Activated T-cell treated with anti-CD3 and anti-CD28 coated beads, Interleukin-2, amount 50 U/mL, for 72 hours (primary cell): ENCODE measurements around the gene CKAP2. TPM values are rescaled to one million over a fixed set of nuclear protein-coding genes. Genes with fewer than 3 reads are reported as not detected.
"Not testable (repeated sequence)": the region's sequence is repeated elsewhere in the genome, so short reads cannot be mapped to it uniquely, and the experiment has no call there.

Source experiments
- ATAC-seq, 2 donors: fragments of 150-1000 bp; cut with Tn5 transposase; replicated peaks in 1 of 2; 2 replicates each; pipeline ENCODE4 v1.10.0; 2021; ENCODE audit warnings: moderate library complexity in 2 of 2, mild to moderate bottlenecking in 1 of 2
- DNase-seq, 2 donors: peaks; one replicate each; pipeline ENCODE4 v3.0.0; 2021 to 2022; ENCODE audit warnings: mixed read lengths in 1 of 2
- H3K27ac Mint-ChIP-seq: one replicate; pipeline ENCODE4 v1.8.0; 2022; ENCODE audit warnings: mild to moderate bottlenecking, moderate library complexity, mixed read lengths
- H3K27me3 Mint-ChIP-seq: one replicate; pipeline ENCODE4 v1.8.0; 2022; ENCODE audit warnings: low read depth, mixed read lengths
- H3K36me3 Mint-ChIP-seq, 2 donors: one replicate each; pipeline ENCODE4 v1.8.0; 2022; ENCODE audit warnings: mixed read lengths in 2 of 2, mild to moderate bottlenecking in 1 of 2; ENCODE audit not compliant: insufficient read depth in 2 of 2
- H3K4me1 Mint-ChIP-seq: one replicate; pipeline ENCODE4 v1.8.0; 2022; ENCODE audit warnings: low read depth, mixed read lengths
- H3K4me3 Mint-ChIP-seq, 2 donors: one replicate each; pipeline ENCODE4 v1.8.0; 2022; ENCODE audit warnings: mild to moderate bottlenecking in 2 of 2, mixed read lengths in 2 of 2, moderate library complexity in 2 of 2
- H3K9me3 Mint-ChIP-seq, 2 donors: one replicate each; pipeline ENCODE4 v1.8.0; 2022; ENCODE audit warnings: mixed read lengths in 2 of 2
- total RNA-seq, 2 donors: library from RNA; stranded (reverse); gene quantifications; one replicate each; pipeline ENCODE4 v1.2.3, GENCODE V29; 2022

The CKAP2 gene
- 10 to 100 TPM; 61.1 to 71.7 TPM for total RNA-seq

- peak within 1 kb of the TSS; percentile 86 for H3K27ac Mint-ChIP-seq
Measured at GRCh38 chr13:52454820-52455676, at the start of gene CKAP2. Gene CKAP2 (plus strand): TSS chr13:52455478. CDS start chr13:52455557, 79 bp downstream.

GRCh38 chr13:52405767-52406494 lies 49.3 kb upstream of the CKAP2 start, which contains the start of gene THSD1:
Gene THSD1 (minus strand): TSS chr13:52406172. CDS start chr13:52402600, 3,572 bp downstream.
- Mint-ChIP-seq H3K9me3 (no peaks in the 10 kb centered on the region), H3K27ac (no peak within 1 kb of the TSS), H3K36me3 (no peaks in the 10 kb centered on the region), H3K4me1 (peaks cover 16% of the 10 kb centered on the region), H3K27me3 (peaks cover 23% of the 10 kb centered on the region), H3K4me3 (peak within 1 kb of the TSS; percentile 80 to 81)
- ATAC-seq (peak; percentile 73), DNase-seq (peak; percentile 24 to 26)

More at GRCh38 chr13:52454820-52455676, at the start of gene CKAP2:
- Mint-ChIP-seq H3K4me3 (peak within 1 kb of the TSS; percentile 86 to 91), H3K4me1 (peaks cover 38% of the 10 kb centered on the region), H3K9me3 (no peaks in the 10 kb centered on the region), H3K27me3 (no peaks in the 10 kb centered on the region), H3K36me3 (peaks cover 2 to 12% of the 10 kb centered on the region in 2 donors)
- ATAC-seq (peak; percentile 84), DNase-seq (peak; percentile 93 to 96)

- Mint-ChIP-seq H3K4me3 (peak overlapping the region; percentile 59 to 72), H3K27me3 (peaks cover 21% of the 10 kb centered on the region), H3K4me1 (peaks cover 18% of the 10 kb centered on the region), H3K9me3 (no peaks in the 10 kb centered on the region), H3K36me3 (peaks cover 0 to 1% of the 10 kb centered on the region in 2 donors), H3K27ac (no peak overlapping the region)
- ATAC-seq = no peak
- DNase-seq = no peak
Measured at GRCh38 chr13:52406629-52407028, 48.6 kb upstream of the CKAP2 start.

DNA sequence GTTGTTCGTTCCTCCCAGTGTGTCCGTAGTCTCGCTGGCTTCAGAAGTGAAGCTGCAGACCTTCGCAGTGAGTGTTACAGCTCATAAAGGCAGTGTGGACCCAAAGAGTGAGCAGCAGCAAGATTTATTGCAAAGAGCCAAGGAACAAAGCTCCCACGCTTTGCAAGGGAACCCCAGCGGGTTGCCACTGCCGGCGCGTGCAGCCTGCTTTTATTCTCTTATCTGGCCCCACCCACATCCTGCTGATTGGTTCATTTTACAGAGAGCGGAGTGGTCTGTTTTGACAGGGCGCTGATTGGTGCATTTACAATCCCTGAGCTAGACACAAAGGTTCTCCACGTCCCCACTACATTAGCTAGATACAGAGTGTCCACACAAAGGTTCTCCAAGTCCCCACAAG lies 47.8 kb upstream of the CKAP2 start:
- not testable (repeated sequence) for H3K4me3 Mint-ChIP-seq, H3K9me3 Mint-ChIP-seq

DNA sequence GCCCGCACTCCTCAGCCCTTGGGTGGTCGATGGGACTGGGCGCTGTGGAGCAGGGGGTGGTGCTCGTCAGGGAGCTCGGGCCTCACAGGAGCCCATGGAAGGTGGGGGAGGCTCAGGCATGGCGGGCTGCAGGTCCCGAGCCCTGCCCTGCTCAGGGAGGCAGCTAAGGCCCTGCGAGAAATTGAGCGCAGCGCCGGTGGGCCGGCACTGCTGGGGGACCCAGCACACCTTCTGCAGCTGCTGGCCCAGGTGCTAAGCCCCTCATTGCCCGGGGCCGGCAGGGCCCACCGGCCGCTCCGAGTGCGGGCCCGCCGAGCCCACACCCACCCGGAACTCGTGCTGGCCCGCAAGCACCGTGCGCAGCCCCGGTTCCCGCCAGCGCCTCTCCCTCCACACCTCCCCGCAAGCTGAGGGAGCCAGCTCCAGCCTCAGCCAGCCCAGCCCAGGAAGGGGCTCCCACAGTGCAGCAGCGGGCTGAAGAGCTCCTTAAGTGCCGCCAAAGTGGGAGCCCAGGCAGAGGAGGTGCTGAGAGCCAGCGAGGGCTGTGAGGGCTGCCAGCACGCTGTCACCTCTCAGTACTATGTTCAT lies 47.1 kb upstream of the CKAP2 start:
- H3K27me3 Mint-ChIP-seq = peaks cover 17% of the 10 kb centered on the region
- not testable (repeated sequence) for H3K9me3 Mint-ChIP-seq

More for the DNA sequence above, 47.8 kb upstream of the CKAP2 start:
- Mint-ChIP-seq H3K27me3 (peaks cover 17% of the 10 kb centered on the region), H3K4me1 (peaks cover 26% of the 10 kb centered on the region)
- not testable (repeated sequence) for ATAC-seq, H3K27ac Mint-ChIP-seq, H3K36me3 Mint-ChIP-seq, DNase-seq

DNA sequence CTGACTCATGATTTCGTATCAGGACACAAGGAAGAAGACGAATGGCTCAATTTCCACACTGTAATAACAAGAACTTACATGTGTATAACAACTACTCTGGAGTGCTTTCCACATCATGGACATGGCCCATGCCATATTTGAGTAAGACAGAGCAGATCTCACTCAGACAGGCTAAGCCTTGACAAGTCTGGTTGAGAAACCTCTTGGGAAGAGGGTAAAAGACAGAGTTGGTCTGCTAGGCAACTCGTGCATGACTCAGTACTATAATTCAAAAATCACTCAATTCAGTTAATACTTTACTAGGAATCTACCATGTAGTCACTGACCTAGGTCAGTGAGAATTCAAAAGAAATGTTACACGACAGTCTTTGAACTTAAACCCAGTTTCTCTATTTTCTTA lies 43.6 kb upstream of the CKAP2 start:
- Mint-ChIP-seq H3K36me3 (peaks cover 1 to 6% of the 10 kb centered on the region in 2 donors), H3K4me3 (peak overlapping the region in 1 of 2 donors; percentile 70), H3K9me3 (no peaks in the 10 kb centered on the region), H3K27ac (peak overlapping the region; percentile 87), H3K27me3 (no peaks in the 10 kb centered on the region), H3K4me1 (peaks cover 10% of the 10 kb centered on the region)
- ATAC-seq (peak; percentile 79 to 96), DNase-seq (peak in 1 of 2 donors; percentile 19)

More for the DNA sequence above, 47.1 kb upstream of the CKAP2 start:
- not testable (repeated sequence) for ATAC-seq, H3K36me3 Mint-ChIP-seq, H3K27ac Mint-ChIP-seq, H3K4me3 Mint-ChIP-seq, DNase-seq
- peaks cover 26% of the 10 kb centered on the region for H3K4me1 Mint-ChIP-seq

GRCh38 chr13:52412128-52412527 lies 43.1 kb upstream of the CKAP2 start:
- Mint-ChIP-seq H3K27me3 (no peaks in the 10 kb centered on the region), H3K4me3 (peak overlapping the region in 1 of 2 donors; percentile 70), H3K27ac (peak overlapping the region; percentile 87), H3K9me3 (no peaks in the 10 kb centered on the region), H3K36me3 (peaks cover 1 to 6% of the 10 kb centered on the region in 2 donors), H3K4me1 (peaks cover 10% of the 10 kb centered on the region)
- DNase-seq (no peak), ATAC-seq (no peak)

DNA sequence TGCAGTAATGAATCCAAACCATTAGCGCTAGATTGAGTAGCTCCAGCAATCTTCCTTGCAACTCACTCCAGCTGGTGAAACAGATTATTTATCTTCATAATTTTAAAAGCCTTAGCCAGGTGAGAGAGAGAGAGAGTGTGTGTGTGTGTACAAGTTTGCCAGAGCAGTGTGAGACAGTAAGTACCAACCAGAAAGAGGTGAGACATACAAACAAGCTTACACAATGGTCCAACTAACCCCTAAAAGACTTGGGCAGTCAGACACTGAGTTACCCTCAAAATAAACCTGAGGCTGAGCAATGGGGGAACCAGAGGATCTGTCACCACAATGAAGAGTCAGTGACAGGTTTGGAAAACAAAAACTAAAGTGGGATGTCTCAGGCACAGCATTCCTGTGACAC lies 41.2 kb upstream of the CKAP2 start:
- Mint-ChIP-seq H3K9me3 (no peaks in the 10 kb centered on the region), H3K4me3 (no peak overlapping the region), H3K27ac (no peak overlapping the region), H3K27me3 (no peaks in the 10 kb centered on the region), H3K4me1 (peaks cover 10% of the 10 kb centered on the region), H3K36me3 (peaks cover 4 to 14% of the 10 kb centered on the region in 2 donors)
- DNase-seq = no peak
- ATAC-seq = no peak

DNA sequence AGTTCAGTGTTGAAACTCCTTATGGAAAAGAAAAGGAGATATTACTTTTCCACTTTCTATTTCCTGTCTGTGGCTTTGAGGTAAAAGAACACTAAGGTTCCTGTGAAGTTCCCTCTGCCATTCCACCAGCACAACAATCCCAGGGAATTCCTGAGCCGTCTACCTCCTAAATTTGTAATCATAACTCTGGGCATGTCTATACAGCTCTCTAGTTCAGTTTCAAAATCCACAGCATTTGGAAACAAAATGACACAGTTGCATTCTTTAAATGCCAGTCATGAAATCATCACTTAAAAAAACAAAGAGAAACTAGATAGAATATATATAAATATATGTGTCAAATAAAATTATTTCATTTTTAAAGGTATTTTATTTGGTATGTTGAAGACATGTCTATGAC lies 40.3 kb upstream of the CKAP2 start:
- peak overlapping the region; percentile 25 for H3K27ac Mint-ChIP-seq

GRCh38 chr13:52419080-52419479 lies 36.2 kb upstream of the CKAP2 start:
- Mint-ChIP-seq H3K4me1 (no peaks in the 10 kb centered on the region), H3K27ac (no peak overlapping the region), H3K9me3 (no peaks in the 10 kb centered on the region), H3K27me3 (no peaks in the 10 kb centered on the region), H3K4me3 (no peak overlapping the region), H3K36me3 (peaks cover 7 to 18% of the 10 kb centered on the region in 2 donors)
- DNase-seq (no peak), ATAC-seq (no peak)

More for the DNA sequence above, 40.3 kb upstream of the CKAP2 start:
- H3K4me3 Mint-ChIP-seq = no peak overlapping the region
- peaks cover 6 to 14% of the 10 kb centered on the region in 2 donors for H3K36me3 Mint-ChIP-seq
- peaks cover 10% of the 10 kb centered on the region for H3K4me1 Mint-ChIP-seq
- ATAC-seq = no peak
- no peaks in the 10 kb centered on the region for H3K27me3 Mint-ChIP-seq
- H3K9me3 Mint-ChIP-seq = no peaks in the 10 kb centered on the region
- DNase-seq = no peak

- ATAC-seq = no peak
- H3K27me3 Mint-ChIP-seq = no peaks in the 10 kb centered on the region
- no peak for DNase-seq
- H3K9me3 Mint-ChIP-seq = no peaks in the 10 kb centered on the region
- no peak overlapping the region for H3K4me3 Mint-ChIP-seq
- peaks cover 7 to 14% of the 10 kb centered on the region in 2 donors for H3K36me3 Mint-ChIP-seq
- no peak overlapping the region for H3K27ac Mint-ChIP-seq
- no peaks in the 10 kb centered on the region for H3K4me1 Mint-ChIP-seq
Measured at GRCh38 chr13:52421216-52421615, 34.1 kb upstream of the CKAP2 start.

DNA sequence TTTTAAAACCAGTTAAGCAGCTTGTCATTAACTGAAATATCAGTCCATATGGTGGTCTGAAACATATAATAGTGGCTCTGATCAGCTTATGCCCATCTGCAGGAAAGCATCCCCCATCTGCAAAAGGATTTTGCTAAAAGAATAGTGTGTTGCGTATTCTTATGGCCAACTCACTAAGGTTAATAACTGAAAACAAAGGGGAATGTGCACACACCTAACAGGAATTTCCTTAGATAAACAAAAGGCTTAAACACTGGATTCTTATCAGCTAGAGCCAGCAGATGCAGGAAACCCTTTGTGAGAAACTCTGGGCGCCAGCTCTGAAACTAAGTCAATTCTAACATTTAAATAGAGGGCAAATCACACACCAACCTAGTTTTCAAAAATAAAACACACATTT lies 27.0 kb upstream of the CKAP2 start:
- DNase-seq (no peak), ATAC-seq (no peak)
- H3K36me3 Mint-ChIP-seq = peaks cover 3 to 16% of the 10 kb centered on the region in 2 donors
- H3K27ac Mint-ChIP-seq = no peak overlapping the region
- H3K4me3 Mint-ChIP-seq = no peak overlapping the region
- no peaks in the 10 kb centered on the region for H3K4me1 Mint-ChIP-seq
- no peaks in the 10 kb centered on the region for H3K27me3 Mint-ChIP-seq
- H3K9me3 Mint-ChIP-seq = no peaks in the 10 kb centered on the region

DNA sequence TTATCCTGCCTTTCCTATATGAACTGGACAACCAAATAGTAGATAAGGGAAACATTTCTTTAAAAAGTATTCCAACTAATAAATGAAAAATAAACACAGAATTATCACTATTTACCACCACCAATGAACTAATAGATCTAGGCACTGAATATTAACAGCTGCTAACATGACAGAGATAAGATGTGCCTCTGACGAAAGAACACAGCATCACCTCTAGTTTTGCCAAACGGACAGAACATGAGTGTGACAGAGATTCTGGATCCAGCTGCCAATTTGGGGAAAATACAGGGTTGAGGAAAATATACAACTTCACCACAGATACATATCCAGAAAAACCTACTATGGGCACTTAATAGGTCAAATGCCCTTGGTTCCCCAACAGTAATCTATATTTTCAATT lies 22.8 kb upstream of the CKAP2 start:
- H3K4me1 Mint-ChIP-seq = no peaks in the 10 kb centered on the region
- H3K27me3 Mint-ChIP-seq = no peaks in the 10 kb centered on the region
- no peak overlapping the region for H3K4me3 Mint-ChIP-seq
- H3K36me3 Mint-ChIP-seq = peaks cover 5 to 24% of the 10 kb centered on the region in 2 donors
- DNase-seq (no peak), ATAC-seq (no peak)
- no peaks in the 10 kb centered on the region for H3K9me3 Mint-ChIP-seq
- H3K27ac Mint-ChIP-seq = no peak overlapping the region
